ENCODE data around the gene RBM6. TPM values are rescaled to one million over a fixed set of nuclear protein-coding genes. Genes with fewer than 3 reads are reported as not detected.

The RBM6 gene
- total and polyA plus RNA-seq, 2 experiments from 2014 or later, result 66.6 to 97.6 TPM

- TF ChIP-seq ZNF462 (CRISPR knock-in tag; IDR thresholded peaks at IDR 0.05) (no peak), STAT1 (IDR thresholded peaks at IDR 0.05; ENCODE audit: unreplicated experiment) (no peak), EZH2 (IDR thresholded peaks at IDR 0.05; ENCODE audit: low read depth, unreplicated experiment) (no peak)
Measured at GRCh38 chr3:49952924-49953323, 13.0 kb downstream of the RBM6 start (continued).

GRCh38 chr3:49955636-49956035 is 15.7 kb downstream of the RBM6 start:
- Histone ChIP-seq H2AFZ (no peak overlapping the region), H3F3A (replicated peaks; ENCODE audit: low read depth) (no peaks in the 10 kb centered on the region), H4K20me1 (replicated peaks; ENCODE audit: insufficient read depth) (peaks cover 44% of the 10 kb centered on the region), H3K9me2 (ENCODE audit: insufficient read depth) (no peaks in the 10 kb centered on the region), H3K79me2 (replicated peaks; ENCODE audit: insufficient read depth) (peaks cover 100% of the 10 kb centered on the region), H3K4me2 (no peak overlapping the region), H3K36me3 (ENCODE audit: insufficient read depth) (no peaks in the 10 kb centered on the region), H3K27me3 (ENCODE audit: insufficient read depth) (no peaks in the 10 kb centered on the region), H3K4me3 (no peak overlapping the region), H3K4me1 (ENCODE audit: insufficient read depth) (no peaks in the 10 kb centered on the region; the same call in 1 of the 2 replicates), H3K27ac (ENCODE audit: low read depth) (peak overlapping the region; percentile 55; the same call in 1 of the 2 replicates)
- Mint-ChIP-seq H3K4me1 (no peaks in the 10 kb centered on the region; the same call in 2 of the 3 replicates), H3K36me3 (ENCODE audit: low read depth) (peaks cover 9% of the 10 kb centered on the region), H3K27me3 (ENCODE audit: insufficient read depth, low read depth, poor library complexity) (peaks cover 5% of the 10 kb centered on the region), H3K4me3 (no peak overlapping the region), H3K27ac (no peak overlapping the region), H3K9me3 (no peaks in the 10 kb centered on the region)
- ATAC-seq (peak; percentile 31; the same call in 2 of the 3 replicates), DNase-seq (ENCODE audit: low spot score) (no peak)
- no peak for TF ChIP-seq NANOG (IDR thresholded peaks at IDR 0.05; ENCODE audit: borderline replicate concordance)
- TF ChIP-seq EZH2 (IDR thresholded peaks at IDR 0.05; ENCODE audit: low read depth, unreplicated experiment), result no peak
- no peak for TF ChIP-seq EZH2phosphoT487 (IDR thresholded peaks at IDR 0.05; ENCODE audit: unreplicated experiment)
- TF ChIP-seq ZNF331 (CRISPR knock-in tag; IDR thresholded peaks at IDR 0.05; ENCODE audit: low read depth), result no peak
- TF ChIP-seq ETS1 (IDR thresholded peaks at IDR 0.05), result no peak
- TF ChIP-seq ZNF114 (CRISPR knock-in tag; IDR thresholded peaks at IDR 0.05), result no peak
- TF ChIP-seq ZNF462 (CRISPR knock-in tag; IDR thresholded peaks at IDR 0.05), result no peak
- TF ChIP-seq CREB1 (CRISPR knock-in tag; IDR thresholded peaks at IDR 0.05; ENCODE audit: low read depth), result no peak

Data from GM23338 (cell line).